Colonic mucosa (tissue), 4 donors: ENCODE data around the gene APRT. TPM values are rescaled to one million over a fixed set of nuclear protein-coding genes. Genes with fewer than 3 reads are reported as not detected.

Experiments
- DNase-seq: peaks from one replicate; pipeline ENCODE4 v3.0.0-alpha.2; 2020
- H3K27ac ChIP-seq: fragments of 200-600 bp; one replicate; pipeline ENCODE4 v1.8.0; 2021
- H3K27me3 ChIP-seq: fragments of 200-600 bp; one replicate; pipeline ENCODE4 v1.8.0; 2021
- H3K36me3 ChIP-seq: fragments of 200-600 bp; one replicate; pipeline ENCODE4 v1.8.0; 2021
- H3K4me1 ChIP-seq: fragments of 200-600 bp; one replicate; pipeline ENCODE4 v1.8.0; 2021; ENCODE audit warnings: mild to moderate bottlenecking
- H3K4me3 ChIP-seq: fragments of 200-600 bp; one replicate; pipeline ENCODE4 v1.8.0; 2021
- H3K9ac ChIP-seq, 2 donors: one replicate each; pipeline ENCODE4 v1.7.0; 2013; ENCODE audit warnings: control low read depth in 2 of 2, low read depth in 2 of 2, low read length in 2 of 2
- H3K9me3 ChIP-seq: fragments of 200-600 bp; one replicate; pipeline ENCODE4 v1.8.0; 2021
- CTCF ChIP-seq: fragments of 200-600 bp; IDR thresholded peaks from one replicate; pipeline ENCODE4 v1.8.0; 2022; ENCODE audit warnings: antibody characterized with exemption, mild to moderate bottlenecking
- intact Hi-C: fragments of 100-400 bp; cut with DNase I; formaldehyde crosslinking; loops from one replicate; pipeline ENCODE4 v1.14.1; 2022
- total RNA-seq, 2 donors: library from RNA; stranded (reverse); fragmentation: NEBNext Ultra II Directional in 1 of 2; extraction: Animal tissue kit (Norgen Biotek cat#: 25700) in 1 of 2; gene quantifications; one replicate each; pipeline ENCODE4 v1.2.1, GENCODE V29; 2021
- donor health status: healthy.
- donor health status: DM: no; HTN: no; CAD: no.
- donor health status: DM: no; HTN: no; CAD: no.

APRT gene
- total RNA-seq, 2 donors from 2014 or later, result 103 to 273 TPM

GRCh38 chr16:88809068-88809675, 2.6 kb downstream of the APRT start:
- intact Hi-C loops, result no loop called here
- H3K9ac ChIP-seq, result peak overlapping the region in 1 of 2 donors; percentile 26
- no peak overlapping the region for H3K4me3 ChIP-seq
- no peaks in the 10 kb centered on the region for H3K36me3 ChIP-seq
- no peaks in the 10 kb centered on the region for H3K27me3 ChIP-seq
- peaks cover 19% of the 10 kb centered on the region for H3K4me1 ChIP-seq
- no peak overlapping the region for H3K27ac ChIP-seq
- no peak for DNase-seq
- no peak for TF ChIP-seq CTCF
- no peaks in the 10 kb centered on the region for H3K9me3 ChIP-seq

DNA sequence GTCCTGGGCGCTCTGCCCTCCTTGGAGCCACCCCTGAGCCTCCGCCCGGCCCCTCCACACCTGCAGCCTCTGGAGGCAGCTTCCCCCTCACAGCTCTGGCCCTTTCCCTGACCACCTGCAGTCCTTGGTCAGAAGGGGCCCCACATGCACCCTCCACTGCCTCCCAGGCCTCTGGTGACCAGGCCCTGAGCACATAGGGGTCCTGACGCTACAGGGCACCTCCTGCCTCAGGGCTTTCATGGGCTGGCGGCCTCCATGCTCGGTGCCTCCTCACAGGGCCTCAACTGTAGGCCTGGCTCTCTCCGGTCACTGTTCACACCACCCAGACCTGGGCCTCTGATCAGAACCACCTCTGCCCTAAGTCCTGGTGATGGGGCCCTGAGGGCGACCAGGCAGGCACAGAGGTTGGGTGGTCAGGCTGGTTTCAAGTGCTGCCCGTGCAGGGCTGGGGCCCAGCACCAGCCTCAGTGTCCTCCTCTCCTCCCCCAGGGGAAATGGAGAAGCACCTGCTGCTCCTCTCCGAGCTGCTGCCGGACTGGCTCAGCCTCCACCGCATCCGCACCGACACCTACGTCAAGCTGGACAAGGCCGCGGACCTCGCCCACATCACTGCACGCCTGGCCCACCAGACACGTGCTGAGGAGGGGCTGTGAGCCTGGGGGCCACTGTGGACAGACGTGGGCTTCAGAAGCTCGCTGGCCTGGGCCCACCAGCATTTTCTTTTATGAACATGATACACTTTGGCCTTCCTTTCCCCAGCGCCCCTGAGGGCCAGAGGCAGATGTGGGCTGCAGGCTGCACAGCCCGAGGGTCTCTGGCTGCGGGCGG, 3.9 kb downstream of the APRT start:
- no peak for TF ChIP-seq CTCF
- no peak overlapping the region for H3K27ac ChIP-seq
- peaks cover 20% of the 10 kb centered on the region for H3K4me1 ChIP-seq

GRCh38 chr16:88807142-88807625, 4.5 kb downstream of the APRT start:
- Histone ChIP-seq H3K4me1 (peaks cover 20% of the 10 kb centered on the region), H3K4me3 (no peak overlapping the region), H3K27me3 (no peaks in the 10 kb centered on the region), H3K9me3 (no peaks in the 10 kb centered on the region), H3K9ac (no peak overlapping the region), H3K27ac (no peak overlapping the region), H3K36me3 (no peaks in the 10 kb centered on the region)
- intact Hi-C loops, result no loop called here
- no peak for TF ChIP-seq CTCF
- DNase-seq, result no peak

More for the DNA sequence above, 3.9 kb downstream of the APRT start:
- DNase-seq, result no peak
- H3K36me3 ChIP-seq, result no peaks in the 10 kb centered on the region
- no peaks in the 10 kb centered on the region for H3K27me3 ChIP-seq
- H3K9me3 ChIP-seq, result no peaks in the 10 kb centered on the region
- no peak overlapping the region for H3K4me3 ChIP-seq
- intact Hi-C loops, result no loop called here
- H3K9ac ChIP-seq, result peak overlapping the region in 1 of 2 donors; percentile 12

DNA sequence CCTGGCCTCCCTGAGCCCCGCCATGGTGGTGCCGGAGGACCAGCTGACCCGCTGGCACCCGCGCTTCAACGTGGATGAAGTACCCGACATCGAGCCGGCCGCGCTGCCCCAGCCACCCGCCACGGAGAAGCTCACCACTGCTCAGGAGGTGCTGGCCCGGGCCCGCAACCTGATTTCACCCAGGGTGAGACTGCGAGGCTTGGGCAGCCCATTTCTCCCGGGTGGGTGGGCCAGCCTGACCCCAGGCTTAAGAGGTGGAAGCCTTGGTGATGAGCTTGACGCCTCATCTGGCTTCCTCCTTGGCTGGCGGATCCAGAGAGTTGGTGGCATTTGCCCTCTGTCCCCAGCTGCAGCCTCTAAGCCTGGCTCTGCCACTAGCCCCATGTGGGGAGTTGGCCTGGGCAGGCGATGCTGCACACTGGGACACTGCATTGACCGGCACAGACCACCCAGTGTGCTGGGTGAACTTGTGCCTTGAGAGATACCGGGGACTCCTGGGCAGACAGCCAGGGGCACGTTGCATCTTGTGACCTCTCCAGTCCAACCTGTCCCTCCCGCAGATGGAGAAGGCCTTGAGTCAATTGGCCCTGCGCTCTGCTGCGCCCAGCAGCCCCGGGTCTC, 5.1 kb downstream of the APRT start:
- no peak for TF ChIP-seq CTCF
- Histone ChIP-seq H3K4me1 (peaks cover 20% of the 10 kb centered on the region), H3K27me3 (no peaks in the 10 kb centered on the region), H3K4me3 (no peak overlapping the region), H3K27ac (no peak overlapping the region), H3K36me3 (no peaks in the 10 kb centered on the region), H3K9me3 (no peaks in the 10 kb centered on the region), H3K9ac (no peak overlapping the region)
- intact Hi-C loops, result no loop called here
- DNase-seq, result no peak

DNA sequence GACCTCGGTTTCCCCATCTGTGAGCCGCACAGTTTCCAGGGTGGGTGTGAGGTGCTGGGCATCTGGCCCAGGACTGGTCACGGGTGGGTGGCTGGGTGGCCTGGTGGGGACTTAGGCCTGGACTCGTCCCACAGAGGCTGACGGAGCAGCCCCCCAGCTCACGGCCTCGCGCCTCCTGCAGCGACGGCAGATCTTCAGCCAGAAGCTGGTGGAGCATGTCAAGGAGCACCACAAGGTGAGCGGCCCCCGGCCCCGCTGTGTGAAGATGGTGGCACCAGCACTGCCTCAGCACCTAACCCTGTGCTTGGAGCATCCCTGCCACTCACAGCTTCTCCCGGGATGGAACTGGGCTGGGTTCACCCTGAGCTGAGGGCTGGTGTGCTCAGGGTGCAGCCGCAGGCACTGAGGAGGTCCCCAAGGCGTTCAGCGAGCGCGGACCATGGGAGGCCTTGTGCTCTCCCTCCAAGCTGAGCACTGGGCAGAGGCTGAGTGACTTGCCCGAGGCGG, 5.8 kb downstream of the APRT start:
- Histone ChIP-seq H3K4me1 (peaks cover 20% of the 10 kb centered on the region), H3K27ac (no peak overlapping the region), H3K9me3 (no peaks in the 10 kb centered on the region), H3K4me3 (no peak overlapping the region), H3K36me3 (no peaks in the 10 kb centered on the region), H3K9ac (no peak overlapping the region), H3K27me3 (no peaks in the 10 kb centered on the region)
- no peak for DNase-seq
- no peak for TF ChIP-seq CTCF
- intact Hi-C loops, result no loop called here
